Measurements from ENCODE around the gene TAMM41.
"Not testable (repeated sequence)": the region's sequence is repeated elsewhere in the genome, so short reads cannot be mapped to it uniquely, and the experiment has no call there.

Gene TAMM41

GRCh38 chr3:11810276-11810675 lies 36.4 kb downstream of the TAMM41 start:
- DNase-seq: no peak

- DNase-seq: peak; percentile 23
Observed at GRCh38 chr3:11808231-11808630, 38.5 kb downstream of the TAMM41 start.

- DNase-seq: peak; percentile 48
Observed at GRCh38 chr3:11807686-11808085, 39.0 kb downstream of the TAMM41 start.

GRCh38 chr3:11805716-11806115 lies 41.0 kb downstream of the TAMM41 start:
- no peak for DNase-seq

GRCh38 chr3:11803977-11804892 lies 42.5 kb downstream of the TAMM41 start:
- DNase-seq: peak; percentile 42

GRCh38 chr3:11799791-11800190 lies 46.9 kb downstream of the TAMM41 start:
- no peak for DNase-seq

- DNase-seq: no peak
Observed at GRCh38 chr3:11794927-11795326, 51.8 kb downstream of the TAMM41 start.

- DNase-seq: no peak
Observed at GRCh38 chr3:11791339-11792200, 55.1 kb downstream of the TAMM41 start.

GRCh38 chr3:11789412-11789811 lies 57.3 kb downstream of the TAMM41 start:
- no peak for DNase-seq

GRCh38 chr3:11784971-11785377 lies 61.7 kb downstream of the TAMM41 start:
- DNase-seq: no peak

GRCh38 chr3:11780341-11780740 lies 66.3 kb downstream of the TAMM41 start:
- DNase-seq: no peak

GRCh38 chr3:11779626-11780025 lies 67.1 kb downstream of the TAMM41 start:
- no peak for DNase-seq

GRCh38 chr3:11778248-11778647 lies 68.4 kb downstream of the TAMM41 start:
- no peak for DNase-seq

GRCh38 chr3:11776346-11776745 lies 70.3 kb downstream of the TAMM41 start:
- DNase-seq: no peak

GRCh38 chr3:11775493-11775892 lies 71.2 kb downstream of the TAMM41 start:
- no peak for DNase-seq

- peak; percentile 11 for DNase-seq
Observed at GRCh38 chr3:11774296-11774877, 72.3 kb downstream of the TAMM41 start.

- DNase-seq: not testable (repeated sequence)
Observed at GRCh38 chr3:11771931-11772330, 74.8 kb downstream of the TAMM41 start.

GRCh38 chr3:11770477-11771391 lies 76.0 kb downstream of the TAMM41 start:
- DNase-seq: peak; percentile 84

GRCh38 chr3:11769704-11770476 lies 76.8 kb downstream of the TAMM41 start:
- DNase-seq: peak; percentile 2

GRCh38 chr3:11768604-11769003 lies 78.1 kb downstream of the TAMM41 start:
- DNase-seq: no peak

- no peak for DNase-seq
Observed at GRCh38 chr3:11764931-11765363, 81.7 kb downstream of the TAMM41 start.
